ENCODE measurements around the gene POMC. TPM values are rescaled to one million over a fixed set of nuclear protein-coding genes. Genes with fewer than 3 reads are reported as not detected.

POMC gene
- total and polyA plus RNA-seq, 2 of the 8 experiments (the other 6 are each of a cell fraction or from before 2014, with no cell fraction given), result 1.7 to 4.7 TPM

- Histone ChIP-seq H3K56ac (replicated peaks; ENCODE audit: insufficient read length, low read depth, low read length) (no peak overlapping the region), H2BK12ac (ENCODE audit: low read depth, low read length) (no peak overlapping the region), H2AK5ac (ENCODE audit: low read depth, low read length) (peak overlapping the region; percentile 82; the same call in 1 of the 2 replicates), H3K18ac (ENCODE audit: extremely low read depth, low read length) (no peak overlapping the region), H3K79me2 (ENCODE audit: control insufficient read depth in 1 of 2, insufficient read depth in 2 of 2, low read length in 2 of 2) (no peaks in the 10 kb centered on the region), H4K8ac (ENCODE audit: extremely low read depth, insufficient read depth, low read length) (no peak overlapping the region), H4K91ac (replicated peaks; ENCODE audit: insufficient read length, low read length) (no peak overlapping the region), H2BK5ac (ENCODE audit: low read depth, low read length) (no peak overlapping the region), H2BK20ac (ENCODE audit: low read length) (no peak overlapping the region), H3K4me1 (replicated peaks in 1 of 4; ENCODE audit: control insufficient read depth in 3 of 4, insufficient read depth in 4 of 4, low read length in 3 of 4) (peaks cover 0 to 1% (median 0%) of the 10 kb centered on the region in 4 experiments; a peak in 1 of 7 replicates), H3K9me3 (ENCODE audit: insufficient read depth in 2 of 2, low read depth in 1 of 2, low read length in 1 of 2) (no peaks in the 10 kb centered on the region), H3K4me3 (ENCODE audit: extremely low read depth in 1 of 4, insufficient read depth in 2 of 4, low read depth in 3 of 4, low read length in 4 of 4) (no peak overlapping the region), H4K5ac (ENCODE audit: insufficient read length, low read depth, low read length) (no peak overlapping the region), H3K4me2 (ENCODE audit: insufficient read depth in 1 of 2, low read depth in 2 of 2, low read length in 2 of 2) (no peak overlapping the region), H4K20me1 (replicated peaks in 1 of 2; ENCODE audit: control insufficient read depth in 1 of 2, insufficient read depth in 2 of 2, low read length in 2 of 2) (peaks cover 0 to 3% of the 10 kb centered on the region in 2 experiments), H3K36me3 (ENCODE audit: control insufficient read depth in 2 of 4, insufficient read depth in 4 of 4, low read length in 3 of 4) (peaks cover 0 to 5% (median 0%) of the 10 kb centered on the region in 4 experiments; a peak in 1 of 8 replicates), H3K27me3 (replicated peaks in 1 of 4; ENCODE audit: control insufficient read depth in 3 of 4, extremely low read depth in 1 of 4, insufficient read depth in 3 of 4, low read length in 3 of 4) (peaks cover 0 to 3% (median 1%) of the 10 kb centered on the region in 4 experiments; a peak in 1 of 7 replicates), H2AFZ (ENCODE audit: low read length) (no peak overlapping the region), H3K27ac (ENCODE audit: low read depth, low read length) (no peak overlapping the region), H3K79me1 (ENCODE audit: low read depth, low read length) (no peaks in the 10 kb centered on the region), H3K23ac (ENCODE audit: insufficient read length) (no peak overlapping the region), H3K9ac (replicated peaks in 1 of 4; ENCODE audit: extremely low read depth in 1 of 4, low read depth in 3 of 4, low read length in 3 of 4) (no peak overlapping the region), H3K23me2 (ENCODE audit: low read depth, low read length) (no peaks in the 10 kb centered on the region), H2BK120ac (replicated peaks; ENCODE audit: low read depth, low read length) (no peak overlapping the region), H3K14ac (ENCODE audit: insufficient read length) (no peak overlapping the region), H3K4ac (replicated peaks; ENCODE audit: insufficient read length, low read depth, low read length) (no peak overlapping the region), H2BK15ac (ENCODE audit: low read length) (no peak overlapping the region)
- 87% methylated on average over 7 of the region's 7 CpGs; no CpG with 5 or more reads in 1 of the 2 experiments for WGBS, 2 experiments (ENCODE audit: extremely low coverage in 1 of 2, insufficient coverage in 1 of 2, insufficient read length in 1 of 2, insufficient replicate concordance in 2 of 2, low coverage in 1 of 2, low lambda C conversion rate in 2 of 2, missing lambda C conversion rate in 1 of 2)
- TF ChIP-seq GABPA (IDR thresholded peaks at IDR 0.05; ENCODE audit: borderline replicate concordance, insufficient read depth, low read length) (no peak), RFX5 (IDR thresholded peaks at IDR 0.05; ENCODE audit: borderline replicate concordance, low read depth, low read length) (no peak), JUND (IDR thresholded peaks at IDR 0.05; ENCODE audit: low read length) (no peak), SIN3A (conservative IDR thresholded peaks at IDR 0.05 in 1 of 2, IDR thresholded peaks at IDR 0.05 in 1 of 2; ENCODE audit: low read depth in 1 of 2, low read length in 2 of 2) (no peak), POU5F1 (IDR thresholded peaks at IDR 0.05; ENCODE audit: low read depth, low read length) (no peak)
- ChIA-PET POLR2A (ENCODE audit: partially characterized antibody) (no interaction called here), CTCF (ENCODE audit: partially characterized antibody) (interaction anchor here (0.5 to 1.9 kb wide), 7 partner anchors 11 to 259 kb away, joined by 3 to 6 read pairs (median 4); partner anchors contain the start of gene EFR3B)
- FAIRE-seq (no peak), DNase-seq (ENCODE audit: low read depth in 1 of 2, low spot score in 2 of 2) (no peak)
These were observed 43.2 kb downstream of the POMC start for GRCh38 chr2:25125189-25125588.
